Endodermal cell (in vitro differentiated cells): ENCODE data around the gene CD93. TPM values are rescaled to one million over a fixed set of nuclear protein-coding genes. Genes with fewer than 3 reads are reported as not detected.

ENCODE experiments used
- DNase-seq: peaks from one replicate; pipeline ENCODE4 v3.0.0-alpha.2; 2017
- H3K27ac ChIP-seq: 2 replicates; pipeline ENCODE4 v1.5.1; 2013; ENCODE audit warnings: mild to moderate bottlenecking, low read depth, low read length, moderate library complexity
- H3K27me3 ChIP-seq: 2 replicates; pipeline ENCODE4 v1.6.1; 2013; ENCODE audit warnings: mild to moderate bottlenecking, low read length, moderate library complexity; ENCODE audit not compliant: insufficient read depth, control insufficient read depth, poor library complexity, severe bottlenecking
- H3K36me3 ChIP-seq: 2 replicates; pipeline ENCODE4 v1.7.0; 2013; ENCODE audit warnings: mild to moderate bottlenecking, low read length, moderate library complexity; ENCODE audit not compliant: control insufficient read depth, insufficient read depth
- H3K4me1 ChIP-seq: one replicate; pipeline ENCODE4 v1.7.0; 2013; ENCODE audit warnings: low read length; ENCODE audit not compliant: control insufficient read depth, insufficient read depth
- H3K4me3 ChIP-seq: 2 replicates; pipeline ENCODE4 v1.5.1; 2013; ENCODE audit warnings: mild to moderate bottlenecking, low read length, moderate library complexity
- H3K9ac ChIP-seq: 2 replicates; pipeline ENCODE4 v1.6.1; 2013; ENCODE audit warnings: mild to moderate bottlenecking, low read length, moderate library complexity; ENCODE audit not compliant: poor library complexity, severe bottlenecking; ENCODE audit errors: extremely low read depth
- H3K9me3 ChIP-seq: 2 replicates; pipeline ENCODE4 v1.6.1; 2013; ENCODE audit warnings: mild to moderate bottlenecking, low read length, moderate library complexity; ENCODE audit not compliant: control insufficient read depth
- H3K27ac Mint-ChIP-seq: 2 replicates; pipeline ENCODE4 v1.8.0; 2020; ENCODE audit warnings: mixed read lengths
- H3K27me3 Mint-ChIP-seq: 2 replicates; pipeline ENCODE4 v1.8.0; 2021; ENCODE audit warnings: mild to moderate bottlenecking, mixed read lengths; ENCODE audit not compliant: insufficient read depth
- H3K36me3 Mint-ChIP-seq: 2 replicates; pipeline ENCODE4 v1.8.0; 2020; ENCODE audit warnings: low read depth, mixed read lengths
- H3K4me1 Mint-ChIP-seq: 2 replicates; pipeline ENCODE4 v1.8.0; 2020; ENCODE audit warnings: mixed read lengths
- H3K4me3 Mint-ChIP-seq: 2 replicates; pipeline ENCODE4 v1.8.0; 2020; ENCODE audit warnings: mild to moderate bottlenecking, moderate library complexity, mixed read lengths
- H3K9me3 Mint-ChIP-seq: 2 replicates; pipeline ENCODE4 v1.8.0; 2020; ENCODE audit warnings: mild to moderate bottlenecking, mixed read lengths
- CTCF ChIP-seq: fragments of 200-600 bp; sonication (generic); conservative IDR thresholded peaks from 2 replicates; pipeline ENCODE4 v1.5.0; 2021; ENCODE audit warnings: antibody characterized with exemption, mild to moderate bottlenecking
- WGBS, 2 experiments: methylation state at CpG; one replicate each; pipeline versions ENCODE4 v1.1.5 to v1.1.7; 2013; ENCODE audit warnings: missing lambda C conversion rate in 2 of 2, mixed read lengths in 1 of 2; ENCODE audit not compliant: insufficient coverage in 1 of 2, insufficient read length in 1 of 2; 5-methylcytosine and 5-hydroxymethylcytosine counted together
- total RNA-seq, 2 donors: library from RNA; stranded (reverse); fragmentation: NEBNext Ultra II Directional in 1 of 2; extraction: Animal tissue kit (Norgen Biotek cat#: 25700) in 1 of 2; gene quantifications; 2 replicates in 1 of 2; 3 replicates in 1 of 2; pipeline ENCODE4 v1.2.1, GENCODE V29; 2021

The CD93 gene
- total RNA-seq, 2 donors from 2014 or later = 0.04 TPM; not detected in 1

GRCh38 chr20:23132293-23132929 lies 46.3 kb upstream of the CD93 start:
- Mint-ChIP-seq H3K27ac (no peak overlapping the region), H3K36me3 (peaks cover 2% of the 10 kb centered on the region), H3K27me3 (peaks cover 3% of the 10 kb centered on the region), H3K9me3 (no peaks in the 10 kb centered on the region), H3K4me1 (peaks cover 10% of the 10 kb centered on the region), H3K4me3 (no peak overlapping the region)
- Histone ChIP-seq H3K4me3 (no peak overlapping the region), H3K27ac (no peak overlapping the region), H3K4me1 (peaks cover 4% of the 10 kb centered on the region), H3K9me3 (peaks cover 4% of the 10 kb centered on the region), H3K36me3 (no peaks in the 10 kb centered on the region), H3K9ac (no peak overlapping the region), H3K27me3 (no peaks in the 10 kb centered on the region)
- WGBS, 2 experiments = 88 to 92% methylated on average over 7 to 14 of the region's 14 CpGs
- no peak for DNase-seq
- no peak for TF ChIP-seq CTCF

- no peak for DNase-seq
- Histone ChIP-seq H3K27ac (no peak overlapping the region), H3K36me3 (no peaks in the 10 kb centered on the region), H3K27me3 (no peaks in the 10 kb centered on the region), H3K9me3 (peaks cover 4% of the 10 kb centered on the region), H3K4me3 (no peak overlapping the region), H3K9ac (no peak overlapping the region), H3K4me1 (peaks cover 4% of the 10 kb centered on the region)
- Mint-ChIP-seq H3K4me3 (no peak overlapping the region), H3K27me3 (peaks cover 3% of the 10 kb centered on the region), H3K36me3 (peaks cover 2% of the 10 kb centered on the region), H3K27ac (no peak overlapping the region), H3K4me1 (peaks cover 10% of the 10 kb centered on the region), H3K9me3 (no peaks in the 10 kb centered on the region)
- 97 to 100% methylated on average over 2 to 11 of the region's 11 CpGs for WGBS, 2 experiments
- TF ChIP-seq CTCF = no peak
These were observed 45.6 kb upstream of the CD93 start for GRCh38 chr20:23131766-23132165.

- Mint-ChIP-seq H3K4me1 (peaks cover 10% of the 10 kb centered on the region), H3K27me3 (peaks cover 2% of the 10 kb centered on the region), H3K9me3 (no peaks in the 10 kb centered on the region), H3K36me3 (peaks cover 2% of the 10 kb centered on the region), H3K27ac (no peak overlapping the region), H3K4me3 (no peak overlapping the region)
- TF ChIP-seq CTCF = no peak
- H3K9ac ChIP-seq = no peak overlapping the region
- no peak overlapping the region for H3K4me3 ChIP-seq
- no peak for DNase-seq
- H3K9me3 ChIP-seq = peaks cover 4% of the 10 kb centered on the region
- H3K4me1 ChIP-seq = peaks cover 4% of the 10 kb centered on the region
- H3K27me3 ChIP-seq = no peaks in the 10 kb centered on the region
- 90 to 94% methylated on average over 3 to 4 of the region's 4 CpGs for WGBS, 2 experiments
- H3K36me3 ChIP-seq = no peaks in the 10 kb centered on the region
- H3K27ac ChIP-seq = no peak overlapping the region
These were observed 44.6 kb upstream of the CD93 start for GRCh38 chr20:23130622-23131140.
